Panc1 (cell line): ENCODE results near the gene ADIPOR2. TPM values are rescaled to one million over a fixed set of nuclear protein-coding genes. Genes with fewer than 3 reads are reported as not detected.

Experiments
- ATAC-seq: fragments of 200-7000 bp; cut with Tn5 transposase; 2 replicates; pipeline ENCODE4 v1.9.1; 2020; ENCODE audit warnings: mild to moderate bottlenecking, moderate library complexity
- BruUV-seq: library from RNA; stranded (reverse); fragments of 400-500 nt; replicated peaks from 2 replicates; lab custom pipeline; 2021; lab: Mats Ljungman, UMichigan
- CTCF ChIA-PET: fragments of 300-600 bp; sonication (Branson Sonifier 250); formaldehyde crosslinking; loops from one replicate; lab custom pipeline; 2022; ENCODE audit warnings: antibody characterized with exemption; lab: Charles Lee
- POLR2A ChIA-PET: fragments of 300-600 bp; sonication (Branson Sonifier 250); formaldehyde crosslinking; loops from one replicate; lab custom pipeline; 2022; ENCODE audit warnings: antibody characterized with exemption; lab: Charles Lee
- DNase-seq: peaks from one replicate; pipeline ENCODE4 v3.0.0-alpha.2; 2010; ENCODE audit warnings: low read depth, low spot score
- H3K27ac ChIP-seq: 2 replicates; pipeline ENCODE4 v1.5.1; 2011; ENCODE audit warnings: mild to moderate bottlenecking, low read length, inconsistent platforms
- H3K27me3 ChIP-seq: fragments of 200-500 bp; sonication (Bioruptor generic); 2 replicates; pipeline ENCODE4 v1.6.0; 2014; ENCODE audit warnings: low read length, inconsistent platforms; ENCODE audit not compliant: control insufficient read depth, insufficient read depth
- H3K36me3 ChIP-seq: fragments of 200-500 bp; sonication (Bioruptor generic); 2 replicates; pipeline ENCODE4 v1.5.1; 2014; ENCODE audit warnings: inconsistent platforms, mild to moderate bottlenecking, low read length, moderate library complexity; ENCODE audit not compliant: control insufficient read depth, insufficient read depth
- H3K4me1 ChIP-seq: 2 replicates; pipeline ENCODE4 v1.5.1; 2011; ENCODE audit warnings: inconsistent platforms, mild to moderate bottlenecking, low read length, moderate library complexity; ENCODE audit not compliant: control insufficient read depth, insufficient read depth
- H3K4me3 ChIP-seq, 2 experiments: 2 replicates each; pipeline ENCODE4 v1.5.1; 2011 to 2012; ENCODE audit warnings: low read depth in 2 of 2, low read length in 2 of 2, mild to moderate bottlenecking in 2 of 2, inconsistent platforms in 1 of 2, moderate library complexity in 1 of 2
- H3K9me3 ChIP-seq: fragments of 200-500 bp; sonication (Bioruptor generic); 2 replicates; pipeline ENCODE4 v1.5.1; 2014; ENCODE audit warnings: low read depth, mild to moderate bottlenecking, inconsistent platforms, low read length, moderate library complexity; ENCODE audit not compliant: control insufficient read depth, insufficient read depth
- POLR2AphosphoS5 ChIP-seq: IDR thresholded peaks from 2 replicates; pipeline ENCODE4 v1.6.1; 2012; ENCODE audit warnings: mild to moderate bottlenecking, low read depth, low read length, moderate library complexity
- SIN3A ChIP-seq: IDR thresholded peaks from 2 replicates; pipeline ENCODE4 v1.6.1; 2012; ENCODE audit warnings: low read depth, mild to moderate bottlenecking, low read length, moderate library complexity, borderline replicate concordance; ENCODE audit not compliant: insufficient read depth
- TCF7L2 ChIP-seq: IDR thresholded peaks from 2 replicates; pipeline ENCODE4 v1.6.1; 2011; ENCODE audit warnings: mild to moderate bottlenecking, low read depth, low read length, inconsistent platforms
- in situ Hi-C: cut with HindIII; loops from 2 replicates; pipeline ENCODE4 v1.10.0; 2016; ENCODE audit warnings: low sequenced_read_pairs, low pct_unique_long_range_greater_than_20kb
- intact Hi-C: fragments of 100-400 bp; cut with micrococcal nuclease; formaldehyde crosslinking; loops from one replicate; pipeline ENCODE4 v1.10.0; 2022; ENCODE audit not compliant: unreplicated experiment
- total RNA-seq: library from RNA; stranded (reverse); gene quantifications from one replicate; pipeline ENCODE4 v1.2.1, GENCODE V29; 2021; ENCODE audit not compliant: unreplicated experiment
- TF ChIP-seq, protein P1 (sequence below), 2 experiments: IDR thresholded peaks; 2 replicates each; pipeline ENCODE4 v1.6.1; 2011 to 2012; ENCODE audit warnings: low read depth in 2 of 2, control low read depth in 1 of 2, low read length in 1 of 2, mild to moderate bottlenecking in 1 of 2, moderate library complexity in 1 of 2; ENCODE audit not compliant: insufficient read depth in 1 of 2
- TF ChIP-seq, protein P2 (sequence below): fragments of 450-650 bp; IDR thresholded peaks from 2 replicates; pipeline ENCODE4 v1.5.1; 2017; ENCODE audit warnings: mild to moderate bottlenecking

Gene ADIPOR2
- total RNA-seq, 1 experiment from 2014 or later: 76.0 TPM

DNA sequence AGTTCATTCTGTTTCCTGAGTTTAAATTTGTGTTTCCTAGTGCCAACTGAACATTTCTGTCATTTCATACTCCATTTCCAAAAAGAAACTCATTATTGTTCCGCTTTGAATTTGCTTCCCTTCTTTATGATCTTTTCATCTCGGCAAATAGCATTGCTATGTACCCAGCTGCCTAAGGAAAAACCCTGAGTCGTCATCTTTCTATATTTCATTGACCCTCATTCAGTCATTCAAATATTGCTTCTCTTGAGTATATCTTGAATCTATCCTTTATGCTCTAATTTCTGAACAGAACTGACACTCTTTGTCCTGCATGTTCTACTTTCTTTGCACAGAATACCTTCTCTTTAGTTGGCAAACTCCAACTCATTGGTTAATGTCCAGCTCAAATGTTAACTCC lies 35.9 kb downstream of the ADIPOR2 start:
- Histone ChIP-seq H3K4me1 (no peaks in the 10 kb centered on the region; the same call in 1 of the 2 replicates), H3K36me3 (no peaks in the 10 kb centered on the region), H3K27me3 (no peaks in the 10 kb centered on the region), H3K4me3 (no peak overlapping the region), H3K9me3 (no peaks in the 10 kb centered on the region), H3K27ac (no peak overlapping the region)
- CTCF ChIA-PET: no interaction called here
- in situ Hi-C loops (no loop called here), intact Hi-C loops (no loop called here)
- BruUV-seq: no TSS peak
- POLR2A ChIA-PET: interaction anchor here (0.6 kb wide), 1 partner anchor 36 kb away, joined by 8 read pairs; no protein-coding TSS in a partner anchor
- DNase-seq (no peak), ATAC-seq (no peak)
- TF ChIP-seq, protein P1, sequence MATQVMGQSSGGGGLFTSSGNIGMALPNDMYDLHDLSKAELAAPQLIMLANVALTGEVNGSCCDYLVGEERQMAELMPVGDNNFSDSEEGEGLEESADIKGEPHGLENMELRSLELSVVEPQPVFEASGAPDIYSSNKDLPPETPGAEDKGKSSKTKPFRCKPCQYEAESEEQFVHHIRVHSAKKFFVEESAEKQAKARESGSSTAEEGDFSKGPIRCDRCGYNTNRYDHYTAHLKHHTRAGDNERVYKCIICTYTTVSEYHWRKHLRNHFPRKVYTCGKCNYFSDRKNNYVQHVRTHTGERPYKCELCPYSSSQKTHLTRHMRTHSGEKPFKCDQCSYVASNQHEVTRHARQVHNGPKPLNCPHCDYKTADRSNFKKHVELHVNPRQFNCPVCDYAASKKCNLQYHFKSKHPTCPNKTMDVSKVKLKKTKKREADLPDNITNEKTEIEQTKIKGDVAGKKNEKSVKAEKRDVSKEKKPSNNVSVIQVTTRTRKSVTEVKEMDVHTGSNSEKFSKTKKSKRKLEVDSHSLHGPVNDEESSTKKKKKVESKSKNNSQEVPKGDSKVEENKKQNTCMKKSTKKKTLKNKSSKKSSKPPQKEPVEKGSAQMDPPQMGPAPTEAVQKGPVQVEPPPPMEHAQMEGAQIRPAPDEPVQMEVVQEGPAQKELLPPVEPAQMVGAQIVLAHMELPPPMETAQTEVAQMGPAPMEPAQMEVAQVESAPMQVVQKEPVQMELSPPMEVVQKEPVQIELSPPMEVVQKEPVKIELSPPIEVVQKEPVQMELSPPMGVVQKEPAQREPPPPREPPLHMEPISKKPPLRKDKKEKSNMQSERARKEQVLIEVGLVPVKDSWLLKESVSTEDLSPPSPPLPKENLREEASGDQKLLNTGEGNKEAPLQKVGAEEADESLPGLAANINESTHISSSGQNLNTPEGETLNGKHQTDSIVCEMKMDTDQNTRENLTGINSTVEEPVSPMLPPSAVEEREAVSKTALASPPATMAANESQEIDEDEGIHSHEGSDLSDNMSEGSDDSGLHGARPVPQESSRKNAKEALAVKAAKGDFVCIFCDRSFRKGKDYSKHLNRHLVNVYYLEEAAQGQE (IDR thresholded peaks at IDR 0.05; ENCODE audit: insufficient read depth in 1 of 2, low read depth in 2 of 2, low read length in 1 of 2): no peak
- TF ChIP-seq TCF7L2 (no peak), SIN3A (no peak), POLR2AphosphoS5 (no peak)
- TF ChIP-seq, protein P2, sequence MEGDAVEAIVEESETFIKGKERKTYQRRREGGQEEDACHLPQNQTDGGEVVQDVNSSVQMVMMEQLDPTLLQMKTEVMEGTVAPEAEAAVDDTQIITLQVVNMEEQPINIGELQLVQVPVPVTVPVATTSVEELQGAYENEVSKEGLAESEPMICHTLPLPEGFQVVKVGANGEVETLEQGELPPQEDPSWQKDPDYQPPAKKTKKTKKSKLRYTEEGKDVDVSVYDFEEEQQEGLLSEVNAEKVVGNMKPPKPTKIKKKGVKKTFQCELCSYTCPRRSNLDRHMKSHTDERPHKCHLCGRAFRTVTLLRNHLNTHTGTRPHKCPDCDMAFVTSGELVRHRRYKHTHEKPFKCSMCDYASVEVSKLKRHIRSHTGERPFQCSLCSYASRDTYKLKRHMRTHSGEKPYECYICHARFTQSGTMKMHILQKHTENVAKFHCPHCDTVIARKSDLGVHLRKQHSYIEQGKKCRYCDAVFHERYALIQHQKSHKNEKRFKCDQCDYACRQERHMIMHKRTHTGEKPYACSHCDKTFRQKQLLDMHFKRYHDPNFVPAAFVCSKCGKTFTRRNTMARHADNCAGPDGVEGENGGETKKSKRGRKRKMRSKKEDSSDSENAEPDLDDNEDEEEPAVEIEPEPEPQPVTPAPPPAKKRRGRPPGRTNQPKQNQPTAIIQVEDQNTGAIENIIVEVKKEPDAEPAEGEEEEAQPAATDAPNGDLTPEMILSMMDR: no peak

DNA sequence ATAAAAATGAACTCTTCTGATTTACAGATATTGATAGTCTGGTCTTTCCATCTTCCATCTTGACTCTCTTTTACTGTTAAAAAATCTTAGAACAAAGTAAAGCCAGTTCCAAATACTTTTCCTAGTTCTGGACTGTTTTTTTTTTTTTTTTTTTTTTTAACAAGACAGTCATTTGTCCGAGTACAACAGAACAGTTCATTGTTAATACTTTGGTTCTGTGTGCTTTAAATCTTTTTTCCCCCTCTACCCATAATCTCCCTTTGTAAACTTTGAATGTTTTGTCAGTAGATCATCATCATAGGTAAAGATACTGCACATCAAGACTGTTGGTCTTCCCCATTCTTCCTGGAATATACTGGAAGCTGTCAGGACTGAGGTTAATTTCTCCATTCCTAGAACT lies 38.0 kb downstream of the ADIPOR2 start:
- H3K4me3 ChIP-seq: no peak overlapping the region
- H3K36me3 ChIP-seq: no peaks in the 10 kb centered on the region
- TF ChIP-seq POLR2AphosphoS5 (no peak), TCF7L2 (no peak)
- TF ChIP-seq, protein P2: no peak
- ChIA-PET CTCF (no interaction called here), POLR2A (interaction anchor here (0.7 kb wide), 1 partner anchor 475 kb away, joined by 6 read pairs; no protein-coding TSS in a partner anchor)
- intact Hi-C loops (no loop called here), in situ Hi-C loops (no loop called here)
- H3K4me1 ChIP-seq: peaks cover 2% of the 10 kb centered on the region; the same call in 1 of the 2 replicates
- BruUV-seq: no TSS peak
- no peaks in the 10 kb centered on the region for H3K27me3 ChIP-seq
- ATAC-seq (no peak), DNase-seq (no peak)
- no peaks in the 10 kb centered on the region for H3K9me3 ChIP-seq
- no peak overlapping the region for H3K27ac ChIP-seq
